Motor neuron (in vitro differentiated cells): Measurements from ENCODE around the gene CCDC174. TPM values are rescaled to one million over a fixed set of nuclear protein-coding genes. Genes with fewer than 3 reads are reported as not detected.
"Not testable (repeated sequence)": the region's sequence is repeated elsewhere in the genome, so short reads cannot be mapped to it uniquely, and the experiment has no call there.

Experiments used
- ATAC-seq, 8 experiments: fragments of 200-7000 bp; cut with Tn5 transposase; replicated peaks in 6 of 8; 2 replicates each; pipeline ENCODE4 v1.8.0; 2021; ENCODE audit warnings: mild to moderate bottlenecking in 8 of 8, moderate library complexity in 8 of 8
- H3K27ac ChIP-seq, 2 donors: fragments of 250-450 bp; sonication (Bioruptor Pico); 2 replicates each; pipeline ENCODE4 v1.9.0; 2021; ENCODE audit warnings: antibody characterized with exemption in 2 of 2, mild to moderate bottlenecking in 2 of 2, moderate library complexity in 1 of 2
- H3K4me1 ChIP-seq, 2 donors: fragments of 250-450 bp; sonication (Bioruptor Pico); replicated peaks in 1 of 2; 2 replicates each; pipeline ENCODE4 v1.6.1; 2021; ENCODE audit warnings: antibody characterized with exemption in 2 of 2, mild to moderate bottlenecking in 2 of 2, moderate library complexity in 1 of 2
- H3K4me3 ChIP-seq, 5 donors: fragments of 250-450 bp; sonication (Bioruptor Pico); 2 replicates each; pipeline ENCODE4 v1.9.0; 2021; ENCODE audit warnings: antibody characterized with exemption in 5 of 5, mild to moderate bottlenecking in 5 of 5, moderate library complexity in 4 of 5
- WGBS, 10 experiments: fragments of 450-650 bp; shearing (Covaris generic); methylation state at CpG; one replicate each; pipeline ENCODE4 v1.0.0; 2022; 5-methylcytosine and 5-hydroxymethylcytosine counted together
- in situ Hi-C, 9 experiments: fragments of 400-800 bp; cut with MboI; loops; one replicate each; pipeline ENCODE4 v1.15.0; 2021; ENCODE audit warnings: low sequenced_read_pairs in 9 of 9, low pct_unique_long_range_greater_than_20kb in 2 of 9; ENCODE audit not compliant: unreplicated experiment in 9 of 9
- total RNA-seq, 8 experiments: library from RNA; unstranded; fragments of 300-600 nt; gene quantifications; 2 replicates each; pipeline versions ENCODE4 v1.2.3 to v1.2.4, GENCODE V29; 2022

Gene CCDC174
- total RNA-seq = 10 to 100 TPM; 16.4 to 38.6 (median 23.2) TPM

DNA sequence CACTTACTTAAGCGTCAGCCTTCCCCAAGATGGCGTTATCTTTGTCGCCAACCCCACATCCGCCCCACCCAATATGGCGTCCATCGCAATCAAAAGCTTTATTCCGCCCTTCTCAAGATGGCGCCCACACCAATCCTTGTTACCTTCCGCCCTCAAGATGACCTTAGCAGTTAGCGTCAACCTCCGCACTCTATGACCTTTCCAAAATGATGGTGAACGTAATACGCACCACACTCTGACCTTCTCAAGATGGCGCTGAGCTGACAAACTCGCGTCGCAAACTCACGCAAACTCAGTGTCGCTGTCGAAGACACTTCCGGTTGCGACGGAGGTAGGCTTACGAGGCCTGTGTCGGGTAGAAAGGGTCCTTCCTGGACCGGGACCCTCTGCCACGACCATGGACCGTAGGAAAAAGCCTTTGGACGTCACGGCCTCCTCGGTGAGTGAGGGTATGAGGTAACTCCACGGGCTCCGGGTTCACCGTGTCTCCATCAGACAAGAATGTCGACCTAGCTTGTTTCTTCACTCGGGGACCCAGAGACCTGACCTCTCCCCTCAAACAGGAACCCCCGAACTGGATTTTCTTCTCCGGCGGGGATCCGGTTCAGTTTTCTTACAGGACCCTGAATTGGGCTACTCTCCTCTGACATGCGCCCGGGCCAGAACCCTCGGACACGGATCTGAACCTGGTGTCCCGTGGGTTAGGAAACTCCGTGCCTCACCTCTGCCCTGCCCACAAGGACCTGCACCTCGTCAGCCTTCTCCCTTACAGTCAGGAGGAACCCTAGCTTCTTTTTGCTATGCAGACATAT, at the start of gene CCDC174:
CCDC174 (plus strand) TSS at position 323 of the 812 bp plus-strand sequence; CDS start at position 398, 75 bp downstream.
- Histone ChIP-seq H3K4me3 (peak within 1 kb of the TSS; percentile 55 to 80 (median 62)), H3K4me1 (peaks cover 31 to 36% of the 10 kb centered on the region in 2 donors), H3K27ac (peak within 1 kb of the TSS; percentile 87 to 94)
- ATAC-seq = peak; percentile 93 to 98 (median 94)
- in situ Hi-C loops = loop anchor here in 3 of 9 experiments (25.0 kb wide), 1 partner anchor 261 kb away; no protein-coding TSS in a partner anchor
- 0 to 3% (median 0%) methylated on average over 2 to 41 of the region's 47 CpGs; no CpG with 5 or more reads in 1 of the 10 experiments for WGBS, 10 experiments

DNA sequence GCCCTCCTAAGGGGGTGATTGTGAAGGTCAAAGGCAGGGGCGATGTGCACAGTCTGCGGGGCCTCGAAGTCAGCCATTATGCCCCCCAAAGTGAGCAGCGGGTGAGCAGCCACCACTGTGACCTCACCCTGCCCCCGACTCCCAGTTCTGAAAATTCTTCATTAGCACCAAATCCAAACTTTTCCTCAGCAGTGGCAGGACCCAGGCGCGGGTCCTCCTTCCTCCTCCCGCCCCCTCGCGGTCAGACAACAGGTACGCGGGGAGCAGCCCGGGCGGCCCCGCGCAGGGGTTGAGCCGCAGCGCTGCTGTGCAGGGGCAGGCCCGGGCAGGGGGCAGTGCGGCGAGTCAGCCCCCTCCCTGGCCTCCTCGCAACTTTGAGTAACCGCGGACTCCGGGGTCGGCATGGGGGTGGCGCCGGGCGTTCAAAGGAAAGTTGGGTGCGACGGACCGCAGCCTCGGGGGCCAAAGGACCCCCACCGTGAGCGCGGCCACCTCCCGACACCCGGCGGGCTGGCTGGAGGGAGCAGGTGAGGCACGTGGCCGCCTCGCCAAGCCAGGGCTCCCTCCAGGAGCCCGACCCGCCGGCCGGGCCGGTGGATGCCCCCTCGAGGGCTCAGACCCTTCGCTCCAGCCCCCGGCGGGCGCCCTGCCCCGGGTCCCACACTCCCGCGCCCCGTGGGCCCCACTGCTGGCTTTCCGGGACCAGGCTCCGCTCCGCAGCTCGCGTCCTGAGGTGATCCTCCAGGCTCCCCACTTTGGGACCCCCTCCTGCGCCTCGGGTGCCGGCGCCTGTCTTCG, 49.4 kb upstream of the CCDC174 start:
- in situ Hi-C loops = no loop called here
- peak; percentile 10 to 67 (median 29) for ATAC-seq

DNA sequence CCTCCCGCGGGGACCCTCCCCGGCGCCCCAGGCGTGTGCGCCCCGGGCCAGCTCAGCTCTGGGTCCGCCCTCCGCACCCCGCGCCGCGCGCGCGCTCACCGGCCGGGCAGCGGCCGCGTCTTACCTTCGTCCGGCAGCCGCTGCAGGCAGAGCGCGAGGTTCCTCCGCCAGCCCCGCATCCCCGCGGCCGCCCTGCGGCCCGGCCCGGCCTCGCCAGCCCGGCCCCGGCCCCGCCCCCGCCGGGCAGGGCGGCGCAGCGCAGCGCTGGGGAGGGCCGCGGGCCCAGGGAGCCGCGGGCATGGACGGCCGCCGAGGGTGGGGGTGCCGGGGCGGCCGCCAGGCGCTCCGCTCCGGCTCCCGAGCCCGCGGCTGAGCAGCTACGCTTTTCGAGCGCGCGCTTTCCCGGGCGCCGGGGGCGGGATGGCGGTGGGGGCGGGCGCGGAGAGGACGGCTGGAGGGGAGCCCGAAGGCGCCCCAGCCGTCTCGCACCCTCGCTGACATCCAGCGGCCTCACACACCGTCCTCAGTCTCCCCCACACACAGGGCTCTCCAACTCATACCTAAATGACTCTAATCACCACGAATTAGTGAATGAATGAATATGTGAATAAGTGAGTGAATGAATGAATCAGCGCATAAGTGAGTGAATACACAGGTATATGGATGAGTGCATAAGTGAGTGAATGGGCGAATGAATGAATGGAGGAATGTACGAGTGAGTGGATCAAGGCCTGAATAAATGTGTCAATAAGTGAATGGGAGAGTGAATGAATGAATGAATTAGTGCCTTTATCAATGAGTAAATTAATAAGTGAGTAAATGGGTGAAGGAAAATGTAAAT, 48.5 kb upstream of the CCDC174 start:
- Histone ChIP-seq H3K27ac (peak overlapping the region in 1 of 2 donors; percentile 21), H3K4me3 (peak overlapping the region; percentile 41 to 70 (median 49)), H3K4me1 (peaks cover 37 to 50% of the 10 kb centered on the region in 2 donors)
- ATAC-seq = peak; percentile 42 to 82 (median 48)
- in situ Hi-C loops = no loop called here
- WGBS, 10 experiments = 4 to 100% (median 48%) methylated on average over 1 to 7 of the region's 85 CpGs; no CpG with 5 or more reads in 1 of the 10 experiments

More for the DNA sequence above, 49.4 kb upstream of the CCDC174 start:
- H3K4me1 ChIP-seq = peaks cover 44 to 59% of the 10 kb centered on the region in 2 donors
- WGBS, 10 experiments = 0 to 40% (median 9%) methylated on average over 1 to 21 of the region's 66 CpGs; no CpG with 5 or more reads in 6 of the 10 experiments
- H3K4me3 ChIP-seq = peak overlapping the region; percentile 41 to 70 (median 49)
- H3K27ac ChIP-seq = peak overlapping the region in 1 of 2 donors; percentile 21

DNA sequence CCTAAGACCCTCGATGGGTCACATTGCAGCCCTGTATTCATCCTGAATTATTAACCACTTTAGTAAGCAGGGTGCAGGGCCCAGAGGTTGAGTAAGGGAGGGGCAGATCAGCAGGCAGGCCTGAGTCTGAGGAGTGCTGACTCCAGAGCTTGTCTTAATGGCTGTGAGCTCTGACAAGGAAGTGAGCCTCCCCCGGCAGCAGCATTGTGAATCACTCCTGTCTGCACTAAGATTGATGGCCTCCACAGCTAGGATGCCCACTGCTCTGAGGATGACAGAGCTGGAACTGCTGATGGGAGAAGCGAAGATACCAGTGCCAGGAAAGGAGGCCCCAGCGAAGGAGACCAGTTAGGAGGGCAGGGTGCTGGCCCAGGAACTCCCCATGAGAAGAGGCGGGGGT, 46.5 kb upstream of the CCDC174 start:
- H3K4me3 ChIP-seq = no peak overlapping the region
- WGBS, 10 experiments = 0 to 72% (median 0%) methylated on average over 1 to 4 of the region's 5 CpGs; no CpG with 5 or more reads in 5 of the 10 experiments
- peak in 7 of 8 experiments; percentile 5 to 92 (median 89) for ATAC-seq
- H3K27ac ChIP-seq = peak overlapping the region in 1 of 2 donors; percentile 55
- H3K4me1 ChIP-seq = peaks cover 23 to 32% of the 10 kb centered on the region in 2 donors
- in situ Hi-C loops = no loop called here

DNA sequence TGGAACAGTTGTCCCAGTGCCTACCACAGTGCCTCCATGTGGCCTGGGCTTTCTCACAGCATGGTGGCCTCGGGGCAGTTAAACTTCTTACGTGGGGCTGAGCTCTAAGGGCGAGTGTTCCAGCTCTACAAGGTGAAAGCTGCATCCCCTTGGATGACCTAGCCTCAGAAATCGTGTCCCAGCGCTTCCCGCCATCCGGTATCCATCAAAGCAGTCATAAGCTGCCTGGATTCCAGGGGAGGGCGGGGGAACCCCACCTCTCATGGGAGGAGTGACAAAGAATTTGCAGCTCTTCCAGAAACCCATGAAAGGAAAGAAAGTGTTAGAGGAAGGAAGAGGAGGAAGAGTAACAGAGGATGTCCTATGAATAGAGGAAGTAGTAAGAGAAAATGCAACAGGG, 45.8 kb upstream of the CCDC174 start:
- in situ Hi-C loops = no loop called here

DNA sequence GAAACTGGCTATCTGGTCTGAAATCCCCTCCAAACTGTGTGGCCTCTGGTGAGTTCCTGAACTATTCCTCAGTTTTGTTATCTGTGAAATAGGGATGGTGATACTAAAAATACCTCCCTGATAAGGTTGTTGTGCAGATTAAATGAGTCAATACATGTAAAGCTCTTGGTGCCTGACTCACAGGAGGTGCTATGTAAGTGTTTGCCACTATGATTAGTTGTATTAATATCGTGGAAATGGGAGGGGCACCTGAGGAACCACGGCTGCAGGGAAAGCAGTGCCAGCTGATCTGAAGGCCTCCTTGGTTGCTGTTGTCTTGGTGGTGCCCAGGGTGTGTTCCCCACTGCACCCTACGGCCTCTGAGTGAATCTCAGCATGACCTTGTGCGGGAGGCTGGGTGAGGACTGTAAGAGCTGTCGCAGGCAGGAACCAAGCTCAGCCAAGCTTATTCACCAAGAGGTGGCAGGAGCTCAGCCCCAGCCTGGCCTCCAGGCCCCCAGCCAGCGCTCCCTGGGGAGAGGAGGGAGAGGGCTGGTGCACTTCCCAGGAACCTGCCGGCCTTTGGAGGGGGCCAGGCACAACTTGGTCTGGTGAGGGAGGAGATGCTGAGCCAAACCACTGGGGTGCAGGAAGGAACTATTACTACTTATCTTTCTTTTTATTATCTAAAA, 44.8 kb upstream of the CCDC174 start:
- in situ Hi-C loops = no loop called here
- WGBS, 10 experiments = 7 to 100% (median 80%) methylated on average over 1 to 4 of the region's 7 CpGs; no CpG with 5 or more reads in 3 of the 10 experiments
- Histone ChIP-seq H3K4me1 (peaks cover 19% of the 10 kb centered on the region in 2 donors), H3K4me3 (no peak overlapping the region), H3K27ac (no peak overlapping the region)
- no peak for ATAC-seq

More for the DNA sequence above, 45.8 kb upstream of the CCDC174 start:
- no peak for ATAC-seq
- Histone ChIP-seq H3K4me1 (peaks cover 23 to 28% of the 10 kb centered on the region in 2 donors), H3K27ac (peak overlapping the region in 1 of 2 donors; percentile 55), H3K4me3 (no peak overlapping the region)
- WGBS, 10 experiments = 22 to 87% (median 70%) methylated on average over 1 to 7 of the region's 8 CpGs; no CpG with 5 or more reads in 2 of the 10 experiments

DNA sequence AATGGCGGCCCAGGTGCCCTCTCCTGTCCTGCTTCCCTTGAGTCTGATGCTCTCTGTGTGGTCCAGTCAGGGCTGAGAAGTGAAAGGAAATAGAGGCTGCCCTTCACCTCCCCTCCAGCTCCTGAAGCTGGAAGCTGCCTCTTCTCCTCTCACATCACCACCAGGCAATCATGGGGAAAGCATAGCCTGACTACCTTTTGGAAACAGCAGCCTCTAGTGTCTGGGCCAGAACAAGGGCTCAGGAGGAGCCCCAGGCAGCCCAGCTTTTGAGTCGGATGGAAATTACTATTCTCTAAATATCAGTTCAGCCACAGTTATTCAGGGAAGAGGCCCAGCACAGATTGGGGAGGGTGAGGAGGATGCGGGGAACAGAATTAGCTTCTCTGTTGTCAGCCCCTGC, 43.3 kb upstream of the CCDC174 start:
- H3K27ac ChIP-seq = no peak overlapping the region
- WGBS, 10 experiments = 43 to 100% (median 83%) methylated on average over 1 to 3 of the region's 3 CpGs; no CpG with 5 or more reads in 5 of the 10 experiments
- H3K4me1 ChIP-seq = peaks cover 15 to 19% of the 10 kb centered on the region in 2 donors
- no peak overlapping the region for H3K4me3 ChIP-seq
- in situ Hi-C loops = no loop called here
- peak in 3 of 8 experiments; percentile 8 to 39 (median 11) for ATAC-seq

DNA sequence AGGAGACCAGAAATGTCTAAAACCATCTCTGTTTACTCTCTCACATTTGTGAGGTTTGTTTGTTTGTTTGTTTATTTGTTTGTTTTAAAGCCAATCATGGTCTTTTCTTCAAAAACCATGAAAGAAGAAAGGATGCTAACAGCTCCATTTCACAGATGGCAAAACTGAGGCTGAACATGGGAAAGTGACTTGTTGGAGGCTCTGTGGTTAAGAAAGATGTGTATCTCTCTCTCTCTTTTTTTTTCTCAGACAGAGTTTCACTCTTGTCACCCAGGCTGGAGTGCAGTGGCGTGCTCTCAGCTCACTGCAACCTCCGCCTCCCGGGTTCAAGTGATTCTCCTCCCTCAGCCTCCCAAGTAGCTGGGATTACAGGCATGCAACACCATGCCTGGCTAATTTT, 42.5 kb upstream of the CCDC174 start:
- peaks cover 15 to 19% of the 10 kb centered on the region in 2 donors for H3K4me1 ChIP-seq
- H3K27ac ChIP-seq, ATAC-seq, H3K4me3 ChIP-seq, in situ Hi-C loops: not testable (repeated sequence)
- 80 to 100% (median 100%) methylated on average over 1 to 3 of the region's 3 CpGs; no CpG with 5 or more reads in 1 of the 10 experiments for WGBS, 10 experiments

DNA sequence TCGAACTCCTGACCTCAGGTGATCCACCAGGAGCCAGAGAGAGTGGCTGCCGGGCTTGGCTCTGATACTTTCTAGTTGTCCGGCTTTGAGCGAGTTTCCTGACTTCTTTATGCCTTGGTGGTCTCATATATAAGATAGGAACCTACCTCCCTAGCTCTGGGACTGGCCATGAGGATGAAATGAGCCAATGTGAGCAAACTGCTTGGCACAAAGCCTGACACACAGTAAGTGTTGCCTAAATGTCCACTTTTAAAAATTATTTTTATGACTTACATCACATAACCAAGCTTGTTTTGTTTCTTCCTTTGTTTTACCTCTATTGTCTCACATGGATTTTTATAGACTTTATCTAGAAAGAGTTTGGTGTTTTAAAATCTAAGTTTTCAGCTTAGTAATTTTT, 42.1 kb upstream of the CCDC174 start:
- WGBS, 10 experiments = 50 to 100% (median 85%) methylated on average over 1 to 4 of the region's 4 CpGs; no CpG with 5 or more reads in 3 of the 10 experiments
- in situ Hi-C loops = no loop called here
- Histone ChIP-seq H3K4me3 (no peak overlapping the region), H3K4me1 (peaks cover 12 to 14% of the 10 kb centered on the region in 2 donors), H3K27ac (no peak overlapping the region)
- ATAC-seq = no peak

DNA sequence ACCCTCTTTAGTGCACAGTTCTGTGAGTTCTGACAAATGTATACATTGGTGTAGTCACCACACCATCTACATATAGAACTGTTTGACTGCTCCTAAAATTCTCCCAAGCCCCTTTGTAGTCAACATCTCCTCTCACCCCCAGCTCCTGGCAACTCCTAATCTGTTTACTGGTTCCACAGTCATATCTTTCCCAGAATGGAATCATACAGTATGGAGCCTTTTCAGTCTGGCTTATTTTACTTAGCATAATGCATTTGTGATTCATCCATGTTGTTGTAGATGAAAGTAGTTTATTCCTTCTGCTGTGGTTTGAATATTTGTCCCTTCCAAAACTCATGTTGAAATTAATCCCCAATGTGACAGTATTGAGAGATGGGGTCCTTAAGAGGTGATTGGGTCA, 41.6 kb upstream of the CCDC174 start:
- peak in 3 of 8 experiments; percentile 63 to 69 (median 66) for ATAC-seq
- in situ Hi-C loops = no loop called here

DNA sequence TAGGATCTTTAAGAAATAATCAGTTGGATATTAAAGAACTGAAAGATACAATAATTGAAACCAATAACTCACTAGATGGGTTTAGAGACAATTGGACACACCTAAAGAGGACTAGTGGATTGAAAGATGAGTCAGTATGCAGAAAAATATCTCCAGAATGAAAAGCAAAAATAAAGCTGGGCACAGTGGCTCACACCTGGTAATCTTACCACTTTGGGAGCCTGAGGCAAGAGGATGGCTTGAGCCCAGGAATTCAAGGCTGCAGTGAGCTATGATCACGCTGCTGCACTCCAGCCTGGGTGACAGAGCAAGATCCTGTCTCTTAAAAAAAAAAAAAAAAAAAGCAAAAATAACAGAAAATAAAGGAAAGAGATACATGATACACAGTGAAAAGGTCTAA, 37.4 kb upstream of the CCDC174 start:
- no peak for ATAC-seq
- peaks cover 0 to 8% of the 10 kb centered on the region in 2 donors for H3K4me1 ChIP-seq
- H3K4me3 ChIP-seq = no peak overlapping the region
- WGBS, 10 experiments = 9 to 100% (median 93%) methylated on average over 1 of the region's 1 CpG; no CpG with 5 or more reads in 2 of the 10 experiments
- H3K27ac ChIP-seq = no peak overlapping the region
- in situ Hi-C loops = no loop called here

More for the DNA sequence above, 41.6 kb upstream of the CCDC174 start:
- H3K4me1 ChIP-seq = peaks cover 8 to 10% of the 10 kb centered on the region in 2 donors
- no peak overlapping the region for H3K27ac ChIP-seq
- H3K4me3 ChIP-seq = no peak overlapping the region

DNA sequence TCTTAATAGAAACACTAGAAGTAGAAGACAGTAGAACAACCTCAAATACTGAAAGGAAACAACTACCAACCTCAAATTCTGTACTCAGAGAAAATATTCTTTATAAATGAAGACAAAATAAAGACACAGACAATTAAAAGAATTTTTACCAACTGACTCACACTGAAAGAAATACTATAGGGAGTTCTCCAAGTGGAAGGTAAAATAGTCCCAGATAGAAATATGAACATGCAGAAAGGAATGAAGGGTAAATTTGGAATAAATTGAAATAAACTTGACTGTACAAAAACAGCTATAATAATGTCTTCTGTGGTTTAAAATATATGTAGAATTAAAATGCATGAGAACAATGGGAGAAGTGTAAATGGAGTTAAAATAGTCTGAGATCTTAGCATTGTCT, 36.7 kb upstream of the CCDC174 start:
- Histone ChIP-seq H3K4me1 (peaks cover 3 to 9% of the 10 kb centered on the region in 2 donors), H3K27ac (no peak overlapping the region), H3K4me3 (no peak overlapping the region)
- in situ Hi-C loops = no loop called here
- ATAC-seq = no peak
